Adrenal gland (tissue), 12 donors: ENCODE data around the gene MGAT4A. TPM values are rescaled to one million over a fixed set of nuclear protein-coding genes. Genes with fewer than 3 reads are reported as not detected.
"Not testable (repeated sequence)": the region's sequence is repeated elsewhere in the genome, so short reads cannot be mapped to it uniquely, and the experiment has no call there.

ENCODE experiments used
- DNase-seq, 7 donors: peaks; one replicate each; pipeline ENCODE4 v3.0.0-alpha.2; 2019 to 2020
- H3K27ac ChIP-seq, 5 donors: fragments of 200-600 bp; sonication (generic) in 4 of 5; 1 replicate in 3 of 5; 2 replicates in 2 of 5; pipeline versions ENCODE4 v1.5.1 to v1.8.0; 2016 to 2020; ENCODE audit warnings: mild to moderate bottlenecking in 1 of 5
- H3K27me3 ChIP-seq: fragments of 200-600 bp; 2 replicates; pipeline ENCODE4 v1.8.0; 2021
- H3K36me3 ChIP-seq, 2 donors: fragments of 200-600 bp; replicated peaks in 1 of 2; 1 replicate in 1 of 2; 2 replicates in 1 of 2; pipeline versions ENCODE4 v1.5.1 to v1.8.0; 2018 to 2022
- H3K4me1 ChIP-seq, 2 donors: fragments of 200-600 bp; replicated peaks in 1 of 2; 1 replicate in 1 of 2; 2 replicates in 1 of 2; pipeline versions ENCODE4 v1.5.1 to v1.8.0; 2018 to 2021
- H3K4me3 ChIP-seq, 4 donors: fragments of 200-600 bp; sonication (generic) in 3 of 4; one replicate each; pipeline ENCODE4 v1.5.1; 2016 to 2018
- H3K9me3 ChIP-seq, 3 donors: fragments of 200-600 bp; sonication (generic) in 1 of 3; replicated peaks in 1 of 3; 1 replicate in 2 of 3; 2 replicates in 1 of 3; pipeline versions ENCODE4 v1.5.1 to v1.8.0; 2016 to 2021
- CTCF ChIP-seq, 6 experiments: fragments of 450-650 bp in 4 of 6; fragments of 200-600 bp in 2 of 6; sonication (generic) in 1 of 6; IDR thresholded peaks; 1 replicate in 5 of 6; 2 replicates in 1 of 6; pipeline versions ENCODE4 v1.5.1 to v1.8.0; 2016 to 2021; ENCODE audit warnings: antibody characterized with exemption in 6 of 6, mild to moderate bottlenecking in 2 of 6, moderate library complexity in 1 of 6
- POLR2A ChIP-seq, 2 donors: fragments of 450-650 bp; IDR thresholded peaks; one replicate each; pipeline ENCODE4 v1.6.1; 2017; ENCODE audit warnings: antibody characterized with exemption in 2 of 2, mild to moderate bottlenecking in 2 of 2, moderate library complexity in 1 of 2
- WGBS, 4 donors: extraction: QIAGEN DNeasy Blood & Tissue Kit in 2 of 4; methylation state at CpG; one replicate each; pipeline versions ENCODE4 v1.1.5 to v1.1.7; 2013 to 2017; 5-methylcytosine and 5-hydroxymethylcytosine counted together
- intact Hi-C, 2 donors: fragments of 100-400 bp; cut with DNase I; formaldehyde crosslinking; loops; one replicate each; pipeline versions ENCODE4 v1.14.1 to v1.15.0; 2022 to 2023
- polyA plus RNA-seq, 3 donors: library from polyadenylated mRNA; stranded (reverse); fragments of 200-250 nt in 2 of 3; fragments of 350-450 nt in 1 of 3; fragmentation: Illumina TruSeq in 1 of 3; extraction: RNeasy Lipid Tissue Mini Kit (QIAGEN cat#74804) in 1 of 3; gene quantifications; one replicate each; pipeline ENCODE4 v1.2.3, GENCODE V29; 2013 to 2014
- total RNA-seq, 9 donors: library from RNA; depleted of rRNA in 4 of 9; stranded (reverse); fragments of >200 nt in 4 of 9; fragments of 120-200 nt in 1 of 9; fragmentation: NEBNext Ultra II Directional in 1 of 9; extraction: Animal tissue kit (Norgen Biotek cat#: 25700) in 1 of 9; gene quantifications; one replicate each; pipeline versions ENCODE4 v1.1.0 to v1.2.4, GENCODE V29; 2013 to 2023
- donor health status: healthy with polysubstance abuse.
- donor health status: Bipolar disorder and iron deficiency.
- donor health status: DM: yes; HTN: yes; CAD: no.
- donor health status: DM: no; HTN: no; CAD: no.
- donor health status: DM: no; HTN: no; CAD: no.
- donor health status: DM: yes; HTN: yes; CAD: no.

MGAT4A gene
- total and polyA plus RNA-seq, 12 donors = 5.2 to 34.4 (median 18.7) TPM

- intact Hi-C loops = no loop called here
- no peak for TF ChIP-seq CTCF (IDR thresholded peaks at IDR 0.05)
- TF ChIP-seq POLR2A (IDR thresholded peaks at IDR 0.05) = no peak
- H3K9me3 ChIP-seq = no peaks in the 10 kb centered on the region
- 78 to 81% (median 79%) methylated on average over 3 of the region's 3 CpGs for WGBS, 4 donors
- no peak overlapping the region for H3K4me3 ChIP-seq
- no peak overlapping the region for H3K27ac ChIP-seq
- no peaks in the 10 kb centered on the region for H3K4me1 ChIP-seq
- DNase-seq = no peak
- no peaks in the 10 kb centered on the region for H3K27me3 ChIP-seq
- peaks cover 0 to 4% of the 10 kb centered on the region in 2 donors for H3K36me3 ChIP-seq
Measured at GRCh38 chr2:98665677-98666076, 65.3 kb downstream of the MGAT4A start.

- 71 to 91% (median 84%) methylated on average over 3 of the region's 3 CpGs for WGBS, 4 donors
Measured at GRCh38 chr2:98664323-98664722, 66.6 kb downstream of the MGAT4A start.

GRCh38 chr2:98663511-98664090 lies 67.3 kb downstream of the MGAT4A start:
- Histone ChIP-seq H3K4me1 (no peaks in the 10 kb centered on the region), H3K27ac (no peak overlapping the region), H3K27me3 (no peaks in the 10 kb centered on the region), H3K4me3 (no peak overlapping the region), H3K36me3 (no peaks in the 10 kb centered on the region), H3K9me3 (no peaks in the 10 kb centered on the region)
- WGBS, 4 donors = 68 to 84% (median 81%) methylated on average over 12 of the region's 12 CpGs
- no peak for DNase-seq
- intact Hi-C loops = no loop called here
- no peak for TF ChIP-seq CTCF (IDR thresholded peaks at IDR 0.05)

More at GRCh38 chr2:98664323-98664722, 66.6 kb downstream of the MGAT4A start:
- Histone ChIP-seq H3K4me3 (no peak overlapping the region), H3K27ac (no peak overlapping the region), H3K9me3 (no peaks in the 10 kb centered on the region), H3K36me3 (no peaks in the 10 kb centered on the region), H3K27me3 (no peaks in the 10 kb centered on the region), H3K4me1 (no peaks in the 10 kb centered on the region)
- no peak for DNase-seq
- TF ChIP-seq CTCF (IDR thresholded peaks at IDR 0.05) = no peak
- TF ChIP-seq POLR2A (IDR thresholded peaks at IDR 0.05) = no peak
- intact Hi-C loops = no loop called here

- intact Hi-C loops, H3K9me3 ChIP-seq, DNase-seq, H3K4me1 ChIP-seq, H3K27me3 ChIP-seq, H3K27ac ChIP-seq, H3K36me3 ChIP-seq, H3K4me3 ChIP-seq: not testable (repeated sequence)
- WGBS, 4 donors = 91 to 99% (median 96%) methylated on average over 3 of the region's 3 CpGs
Measured at GRCh38 chr2:98659491-98659840, 71.5 kb downstream of the MGAT4A start.

GRCh38 chr2:98658816-98659490 lies 72.0 kb downstream of the MGAT4A start:
- H3K4me3 ChIP-seq = no peak overlapping the region
- H3K36me3 ChIP-seq = no peaks in the 10 kb centered on the region
- no peak for DNase-seq
- intact Hi-C loops = no loop called here
- WGBS, 4 donors = 93 to 99% (median 94%) methylated on average over 4 of the region's 4 CpGs
- TF ChIP-seq CTCF (IDR thresholded peaks at IDR 0.05) (no peak), POLR2A (IDR thresholded peaks at IDR 0.05) (no peak)
- peaks cover 0 to 6% of the 10 kb centered on the region in 2 donors for H3K4me1 ChIP-seq
- no peaks in the 10 kb centered on the region for H3K9me3 ChIP-seq
- H3K27ac ChIP-seq = no peak overlapping the region
- H3K27me3 ChIP-seq = no peaks in the 10 kb centered on the region
